H9 (cell line): Measurements from ENCODE around the gene ZFP36. TPM values are rescaled to one million over a fixed set of nuclear protein-coding genes. Genes with fewer than 3 reads are reported as not detected.

Source experiments
- DNase-seq: peaks from one replicate; pipeline ENCODE4 v3.0.0-alpha.2; 2017
- H2AFZ ChIP-seq: one replicate; pipeline ENCODE4 v1.6.1; 2013; ENCODE audit warnings: mild to moderate bottlenecking, low read length, control low read depth, moderate library complexity
- H2AK5ac ChIP-seq: 2 replicates; pipeline ENCODE4 v1.6.1; 2013; ENCODE audit warnings: low read length, control low read depth, mixed read lengths; ENCODE audit not compliant: insufficient read length
- H2BK120ac ChIP-seq: one replicate; pipeline ENCODE4 v1.6.1; 2013; ENCODE audit warnings: low read depth, mild to moderate bottlenecking, low read length, control low read depth, inconsistent platforms; ENCODE audit not compliant: poor library complexity, severe bottlenecking
- H2BK12ac ChIP-seq: 2 replicates; pipeline ENCODE4 v1.6.1; 2013; ENCODE audit warnings: low read length, control low read depth, mixed read lengths, low read depth; ENCODE audit not compliant: insufficient read length
- H2BK15ac ChIP-seq: 2 replicates; pipeline ENCODE4 v1.6.1; 2013; ENCODE audit warnings: low read depth, low read length, control low read depth
- H2BK20ac ChIP-seq: one replicate; pipeline ENCODE4 v1.6.1; 2013; ENCODE audit warnings: low read depth, mild to moderate bottlenecking, low read length, control low read depth, inconsistent platforms; ENCODE audit not compliant: poor library complexity, severe bottlenecking
- H2BK5ac ChIP-seq: 2 replicates; pipeline ENCODE4 v1.6.1; 2013; ENCODE audit warnings: low read length, control low read depth, mixed read lengths; ENCODE audit not compliant: insufficient read length
- H3K14ac ChIP-seq: 2 replicates; pipeline ENCODE4 v1.6.1; 2013; ENCODE audit warnings: low read length, control low read depth; ENCODE audit not compliant: insufficient read depth
- H3K18ac ChIP-seq: 2 replicates; pipeline ENCODE4 v1.6.1; 2013; ENCODE audit warnings: low read depth, mild to moderate bottlenecking, mixed read lengths, low read length, control low read depth; ENCODE audit not compliant: insufficient read length
- H3K23ac ChIP-seq: 2 replicates; pipeline ENCODE4 v1.6.1; 2013; ENCODE audit warnings: low read length, control low read depth, mixed read lengths, low read depth; ENCODE audit not compliant: insufficient read length
- H3K23me2 ChIP-seq: 2 replicates; pipeline ENCODE4 v1.6.1; 2013; ENCODE audit warnings: low read depth, mild to moderate bottlenecking, mixed read lengths, low read length, control low read depth; ENCODE audit not compliant: insufficient read length, poor library complexity, severe bottlenecking
- H3K27ac ChIP-seq: 2 replicates; pipeline ENCODE4 v1.5.1; 2013; ENCODE audit warnings: low read length, control low read depth, mixed read lengths, low read depth; ENCODE audit not compliant: insufficient read length
- H3K27me3 ChIP-seq: 2 replicates; pipeline ENCODE4 v1.6.1; 2013; ENCODE audit warnings: low read length, control low read depth, inconsistent platforms; ENCODE audit not compliant: insufficient read depth
- H3K4ac ChIP-seq: 2 replicates; pipeline ENCODE4 v1.6.1; 2013; ENCODE audit warnings: low read depth, mild to moderate bottlenecking, control low read depth, inconsistent platforms, low read length, moderate library complexity
- H3K4me1 ChIP-seq: 2 replicates; pipeline ENCODE4 v1.6.1; 2013; ENCODE audit warnings: low read length, control low read depth, inconsistent platforms; ENCODE audit not compliant: insufficient read depth
- H3K4me2 ChIP-seq: 2 replicates; pipeline ENCODE4 v1.6.1; 2013; ENCODE audit warnings: low read length, control low read depth, mixed read lengths; ENCODE audit not compliant: insufficient read length, insufficient read depth
- H3K56ac ChIP-seq: 2 replicates; pipeline ENCODE4 v1.6.1; 2013; ENCODE audit warnings: low read depth, mild to moderate bottlenecking, mixed read lengths, low read length, control low read depth; ENCODE audit not compliant: insufficient read length
- H3K79me1 ChIP-seq: 2 replicates; pipeline ENCODE4 v1.6.1; 2013; ENCODE audit warnings: low read depth, mild to moderate bottlenecking, moderate library complexity, low read length, control low read depth, inconsistent platforms; ENCODE audit not compliant: insufficient read depth, poor library complexity, severe bottlenecking
- H3K79me2 ChIP-seq: 2 replicates; pipeline ENCODE4 v1.6.1; 2013; ENCODE audit warnings: low read length, control low read depth, inconsistent platforms; ENCODE audit not compliant: insufficient read depth
- H3K9ac ChIP-seq: 2 replicates; pipeline ENCODE4 v1.6.1; 2013; ENCODE audit warnings: low read length, control low read depth, mixed read lengths; ENCODE audit not compliant: insufficient read length; ENCODE audit errors: extremely low read depth
- H3K9me3 ChIP-seq: one replicate; pipeline ENCODE4 v1.6.1; 2013; ENCODE audit warnings: low read depth, low read length, inconsistent platforms; ENCODE audit not compliant: control insufficient read depth
- H3T11ph ChIP-seq: one replicate; pipeline ENCODE4 v1.6.1; 2013; ENCODE audit warnings: mild to moderate bottlenecking, low read length, control low read depth, inconsistent platforms
- H4K20me1 ChIP-seq: one replicate; pipeline ENCODE4 v1.6.1; 2013; ENCODE audit not compliant: control insufficient read depth, insufficient read length, insufficient read depth
- H4K5ac ChIP-seq: 2 replicates; pipeline ENCODE4 v1.6.1; 2013; ENCODE audit warnings: low read depth, mild to moderate bottlenecking, mixed read lengths, low read length, control low read depth; ENCODE audit not compliant: insufficient read length
- H4K8ac ChIP-seq: replicated peaks from 2 replicates; pipeline ENCODE4 v1.6.1; 2013; ENCODE audit warnings: low read length, control low read depth, mixed read lengths, low read depth; ENCODE audit not compliant: insufficient read length
- H4K91ac ChIP-seq: 2 replicates; pipeline ENCODE4 v1.6.1; 2013; ENCODE audit warnings: low read depth, mild to moderate bottlenecking, moderate library complexity, mixed read lengths, low read length, control low read depth; ENCODE audit not compliant: insufficient read length
- H3K27ac Mint-ChIP-seq, 3 experiments: 2 replicates in 2 of 3; 3 replicates in 1 of 3; pipeline ENCODE4 v1.8.0; 2020 to 2021; ENCODE audit warnings: mixed read lengths in 3 of 3, mild to moderate bottlenecking in 1 of 3, moderate library complexity in 1 of 3
- H3K27me3 Mint-ChIP-seq: 2 replicates; pipeline ENCODE4 v1.8.0; 2021; ENCODE audit warnings: low read depth, mild to moderate bottlenecking, moderate library complexity, mixed read lengths
- H3K36me3 Mint-ChIP-seq, 3 experiments: 2 replicates in 2 of 3; 3 replicates in 1 of 3; pipeline ENCODE4 v1.8.0; 2020 to 2021; ENCODE audit warnings: low read depth in 3 of 3, mixed read lengths in 3 of 3; ENCODE audit not compliant: insufficient read depth in 1 of 3
- H3K4me1 Mint-ChIP-seq, 2 experiments: 2 replicates each; pipeline ENCODE4 v1.8.0; 2020; ENCODE audit warnings: mixed read lengths in 2 of 2
- H3K4me3 Mint-ChIP-seq, 2 experiments: 2 replicates in 1 of 2; 3 replicates in 1 of 2; pipeline ENCODE4 v1.8.0; 2020 to 2021; ENCODE audit warnings: mild to moderate bottlenecking in 2 of 2, mixed read lengths in 2 of 2, moderate library complexity in 1 of 2
- H3K9me3 Mint-ChIP-seq, 2 experiments: 2 replicates in 1 of 2; 3 replicates in 1 of 2; pipeline ENCODE4 v1.8.0; 2020; ENCODE audit warnings: mild to moderate bottlenecking in 2 of 2, mixed read lengths in 2 of 2, moderate library complexity in 1 of 2
- WGBS: extraction: QIAGEN DNeasy Blood & Tissue Kit; methylation state at CpG from one replicate; pipeline ENCODE4 v1.1.7; 2013; ENCODE audit warnings: missing lambda C conversion rate, low lambda C conversion rate, mixed read lengths; ENCODE audit not compliant: insufficient read length; ENCODE audit errors: extremely low coverage; 5-methylcytosine and 5-hydroxymethylcytosine counted together
- total RNA-seq: library from RNA; stranded (reverse); gene quantifications from 2 replicates; pipeline ENCODE4 v1.2.1, GENCODE V29; 2021
- TF ChIP-seq, protein P1 (sequence below): fragments of 200-600 bp; sonication (generic); conservative IDR thresholded peaks from 3 replicates; pipeline ENCODE4 v1.8.0; 2021; ENCODE audit warnings: antibody characterized with exemption, mild to moderate bottlenecking

Gene ZFP36
- total RNA-seq, 1 experiment from 2014 or later: 14.6 TPM

- Histone ChIP-seq H3K4me1 (no peaks in the 10 kb centered on the region), H3K4me2 (no peak overlapping the region), H3K9ac (no peak overlapping the region), H4K91ac (no peak overlapping the region), H2AK5ac (no peak overlapping the region), H2BK15ac (no peak overlapping the region), H4K5ac (no peak overlapping the region), H3K4ac (no peak overlapping the region), H4K20me1 (no peaks in the 10 kb centered on the region), H3K9me3 (no peaks in the 10 kb centered on the region), H4K8ac (no peak overlapping the region), H3K23me2 (no peaks in the 10 kb centered on the region), H2BK20ac (no peak overlapping the region), H2BK120ac (no peak overlapping the region), H3T11ph (no peak overlapping the region), H3K18ac (no peak overlapping the region), H3K79me2 (no peaks in the 10 kb centered on the region), H3K27me3 (no peaks in the 10 kb centered on the region), H2AFZ (no peak overlapping the region), H2BK5ac (no peak overlapping the region), H3K23ac (no peak overlapping the region), H3K27ac (no peak overlapping the region), H3K79me1 (no peaks in the 10 kb centered on the region), H2BK12ac (no peak overlapping the region), H3K14ac (no peak overlapping the region), H3K56ac (no peak overlapping the region)
- no CpG with 5 or more reads among the region's 2 CpGs for WGBS
- H3K4me1 Mint-ChIP-seq: no peaks in the 10 kb centered on the region
- no peak for DNase-seq
- no peak overlapping the region for H3K27ac Mint-ChIP-seq
- H3K9me3 Mint-ChIP-seq: no peaks in the 10 kb centered on the region; a peak in 1 of 5 replicates
- TF ChIP-seq, protein P1, sequence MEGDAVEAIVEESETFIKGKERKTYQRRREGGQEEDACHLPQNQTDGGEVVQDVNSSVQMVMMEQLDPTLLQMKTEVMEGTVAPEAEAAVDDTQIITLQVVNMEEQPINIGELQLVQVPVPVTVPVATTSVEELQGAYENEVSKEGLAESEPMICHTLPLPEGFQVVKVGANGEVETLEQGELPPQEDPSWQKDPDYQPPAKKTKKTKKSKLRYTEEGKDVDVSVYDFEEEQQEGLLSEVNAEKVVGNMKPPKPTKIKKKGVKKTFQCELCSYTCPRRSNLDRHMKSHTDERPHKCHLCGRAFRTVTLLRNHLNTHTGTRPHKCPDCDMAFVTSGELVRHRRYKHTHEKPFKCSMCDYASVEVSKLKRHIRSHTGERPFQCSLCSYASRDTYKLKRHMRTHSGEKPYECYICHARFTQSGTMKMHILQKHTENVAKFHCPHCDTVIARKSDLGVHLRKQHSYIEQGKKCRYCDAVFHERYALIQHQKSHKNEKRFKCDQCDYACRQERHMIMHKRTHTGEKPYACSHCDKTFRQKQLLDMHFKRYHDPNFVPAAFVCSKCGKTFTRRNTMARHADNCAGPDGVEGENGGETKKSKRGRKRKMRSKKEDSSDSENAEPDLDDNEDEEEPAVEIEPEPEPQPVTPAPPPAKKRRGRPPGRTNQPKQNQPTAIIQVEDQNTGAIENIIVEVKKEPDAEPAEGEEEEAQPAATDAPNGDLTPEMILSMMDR: no peak
- H3K36me3 Mint-ChIP-seq: peaks cover 52 to 83% (median 82%) of the 10 kb centered on the region in 3 experiments
- H3K4me3 Mint-ChIP-seq: no peak overlapping the region
- no peaks in the 10 kb centered on the region for H3K27me3 Mint-ChIP-seq
Observed at GRCh38 chr19:39372941-39373340, 33.7 kb upstream of the ZFP36 start.
